CD14-positive monocyte (primary cell): ENCODE measurements around the gene IVD. TPM values are rescaled to one million over a fixed set of nuclear protein-coding genes. Genes with fewer than 3 reads are reported as not detected.

Experiments
- DNase-seq, 3 donors: peaks; one replicate each; pipeline ENCODE4 v3.0.0-alpha.2; 2011 to 2022
- H2AFZ ChIP-seq: 2 replicates; pipeline ENCODE4 v1.6.0; 2012; ENCODE audit warnings: mild to moderate bottlenecking, low read depth, low read length, inconsistent platforms; ENCODE audit not compliant: insufficient read depth, poor library complexity, severe bottlenecking
- H3K27ac ChIP-seq, 2 donors: 1 replicate in 1 of 2; 2 replicates in 1 of 2; pipeline ENCODE4 v1.5.1; 2012 to 2013; ENCODE audit warnings: low read length in 2 of 2, control low read depth in 1 of 2, inconsistent platforms in 1 of 2, low read depth in 1 of 2, mild to moderate bottlenecking in 1 of 2
- H3K27me3 ChIP-seq, 2 donors: one replicate each; pipeline versions ENCODE4 v1.6.0 to v1.6.1; 2011 to 2013; ENCODE audit warnings: low read length in 2 of 2; ENCODE audit not compliant: control insufficient read depth in 2 of 2, insufficient read depth in 2 of 2
- H3K36me3 ChIP-seq, 2 donors: replicated peaks in 1 of 2; 1 replicate in 1 of 2; 2 replicates in 1 of 2; pipeline versions ENCODE4 v1.5.1 to v1.6.1; 2012 to 2013; ENCODE audit warnings: low read length in 2 of 2, control low read depth in 1 of 2, inconsistent platforms in 1 of 2, mild to moderate bottlenecking in 1 of 2; ENCODE audit not compliant: insufficient read depth in 2 of 2, control insufficient read depth in 1 of 2
- H3K4me1 ChIP-seq, 2 donors: 1 replicate in 1 of 2; 2 replicates in 1 of 2; pipeline versions ENCODE4 v1.5.1 to v1.6.1; 2012 to 2013; ENCODE audit warnings: low read length in 2 of 2, control low read depth in 1 of 2, inconsistent platforms in 1 of 2, mild to moderate bottlenecking in 1 of 2, moderate library complexity in 1 of 2; ENCODE audit not compliant: insufficient read depth in 2 of 2, control insufficient read depth in 1 of 2
- H3K4me2 ChIP-seq: replicated peaks from 2 replicates; pipeline ENCODE3; 2012; ENCODE audit warnings: low read length, moderate library complexity, mild to moderate bottlenecking; ENCODE audit not compliant: poor library complexity, severe bottlenecking; ENCODE audit errors: extremely low read depth
- H3K4me3 ChIP-seq, 3 experiments: fragments of 200-600 bp in 1 of 3; sonication (generic) in 1 of 3; replicated peaks in 1 of 3; 1 replicate in 2 of 3; 2 replicates in 1 of 3; pipeline ENCODE4 v1.5.1; 2011 to 2013; ENCODE audit warnings: low read length in 3 of 3, mild to moderate bottlenecking in 3 of 3, control low read depth in 2 of 3, low read depth in 2 of 3, inconsistent platforms in 1 of 3, moderate library complexity in 1 of 3
- H3K79me2 ChIP-seq: 2 replicates; pipeline ENCODE4 v1.6.0; 2012; ENCODE audit warnings: mild to moderate bottlenecking, control low read depth, inconsistent platforms, low read length, moderate library complexity; ENCODE audit not compliant: insufficient read depth
- H3K9ac ChIP-seq: 2 replicates; pipeline ENCODE4 v1.6.0; 2017; ENCODE audit warnings: low read length, mild to moderate bottlenecking; ENCODE audit not compliant: insufficient read depth, poor library complexity, severe bottlenecking
- H3K9me3 ChIP-seq, 2 donors: replicated peaks in 1 of 2; 1 replicate in 1 of 2; 2 replicates in 1 of 2; pipeline versions ENCODE4 v1.5.1 to v1.6.1; 2012 to 2013; ENCODE audit warnings: low read length in 2 of 2, control low read depth in 1 of 2; ENCODE audit not compliant: control insufficient read depth in 1 of 2, insufficient read depth in 1 of 2
- H4K20me1 ChIP-seq: 2 replicates; pipeline ENCODE4 v1.6.0; 2012; ENCODE audit warnings: mild to moderate bottlenecking, low read length, control low read depth, moderate library complexity; ENCODE audit not compliant: insufficient read depth
- H3K27ac Mint-ChIP-seq, 7 donors: one replicate each; pipeline ENCODE4 v1.8.0; 2020; ENCODE audit warnings: mild to moderate bottlenecking in 7 of 7, mixed read lengths in 7 of 7, moderate library complexity in 6 of 7, inconsistent platforms in 2 of 7
- H3K27me3 Mint-ChIP-seq, 3 donors: one replicate each; pipeline ENCODE4 v1.8.0; 2021 to 2022; ENCODE audit warnings: low read depth in 3 of 3, mild to moderate bottlenecking in 3 of 3, mixed read lengths in 3 of 3, moderate library complexity in 3 of 3, inconsistent platforms in 1 of 3
- H3K36me3 Mint-ChIP-seq, 2 donors: one replicate each; pipeline ENCODE4 v1.8.0; 2020; ENCODE audit warnings: mixed read lengths in 2 of 2, inconsistent platforms in 1 of 2, mild to moderate bottlenecking in 1 of 2
- H3K4me1 Mint-ChIP-seq: one replicate; pipeline ENCODE4 v1.8.0; 2020; ENCODE audit warnings: mild to moderate bottlenecking, mixed read lengths
- H3K4me3 Mint-ChIP-seq, 2 donors: one replicate each; pipeline ENCODE4 v1.8.0; 2020; ENCODE audit warnings: mild to moderate bottlenecking in 2 of 2, mixed read lengths in 2 of 2, moderate library complexity in 1 of 2
- H3K9me3 Mint-ChIP-seq, 7 donors: one replicate each; pipeline ENCODE4 v1.8.0; 2020 to 2022; ENCODE audit warnings: mixed read lengths in 7 of 7, mild to moderate bottlenecking in 6 of 7, moderate library complexity in 6 of 7, inconsistent platforms in 2 of 7
- CTCF ChIP-seq: fragments of 200-600 bp; IDR thresholded peaks from one replicate; pipeline ENCODE4 v1.8.0; 2022; ENCODE audit warnings: antibody characterized with exemption, mild to moderate bottlenecking
- WGBS: methylation state at CpG from one replicate; pipeline ENCODE4 v1.1.5; 2013; ENCODE audit warnings: missing lambda C conversion rate; ENCODE audit not compliant: insufficient coverage; 5-methylcytosine and 5-hydroxymethylcytosine counted together
- intact Hi-C, 2 donors: fragments of 100-400 bp; cut with micrococcal nuclease; formaldehyde crosslinking; loops; one replicate each; pipeline versions ENCODE4 v1.15.0 to v1.15.1; 2023
- polyA plus RNA-seq, 3 donors: library from polyadenylated mRNA; depleted of rRNA in 1 of 3; unstranded in 2 of 3; stranded (reverse) in 1 of 3; fragments of 300-500 nt in 2 of 3; fragments of >200 nt in 1 of 3; fragmentation: Illumina TruSeq in 2 of 3; gene quantifications; 1 replicate in 2 of 3; 2 replicates in 1 of 3; pipeline ENCODE4 v1.2.3, GENCODE V29; 2012 to 2021

IVD gene
- polyA plus RNA-seq, 3 donors, result 28.6 to 46.3 (median 31.3) TPM

GRCh38 chr15:40454904-40455391 is 49.4 kb downstream of the IVD start:
- Histone ChIP-seq H3K4me1 (peaks cover 19 to 31% of the 10 kb centered on the region in 2 donors), H3K27ac (peak overlapping the region in 1 of 2 donors; percentile 6), H4K20me1 (peaks cover 87% of the 10 kb centered on the region), H3K36me3 (peaks cover 12 to 13% of the 10 kb centered on the region in 2 donors), H3K4me2 (peak overlapping the region; percentile 15), H3K4me3 (no peak overlapping the region), H3K9ac (no peak overlapping the region), H2AFZ (no peak overlapping the region), H3K27me3 (no peaks in the 10 kb centered on the region), H3K9me3 (no peaks in the 10 kb centered on the region), H3K79me2 (peaks cover 64% of the 10 kb centered on the region)
- no peak for TF ChIP-seq CTCF
- Mint-ChIP-seq H3K27me3 (peaks cover 0 to 3% (median 0%) of the 10 kb centered on the region in 3 donors), H3K27ac (peak overlapping the region in 6 of 7 donors; percentile 6 to 82 (median 60)), H3K4me3 (peak overlapping the region; percentile 48 to 73), H3K9me3 (no peaks in the 10 kb centered on the region), H3K36me3 (peaks cover 8 to 17% of the 10 kb centered on the region in 2 donors), H3K4me1 (peaks cover 52% of the 10 kb centered on the region)
- intact Hi-C loops, result no loop called here
- DNase-seq, result peak in 2 of 3 donors; percentile 17 to 44
- WGBS, result 39% methylated on average over 5 of the region's 9 CpGs

GRCh38 chr15:40456299-40456712 is 50.7 kb downstream of the IVD start:
- Histone ChIP-seq H3K4me3 (no peak overlapping the region), H3K9ac (no peak overlapping the region), H3K27ac (no peak overlapping the region), H3K4me1 (peaks cover 19 to 31% of the 10 kb centered on the region in 2 donors), H3K36me3 (peaks cover 12 to 25% of the 10 kb centered on the region in 2 donors), H2AFZ (no peak overlapping the region), H3K27me3 (no peaks in the 10 kb centered on the region), H3K9me3 (no peaks in the 10 kb centered on the region), H3K79me2 (peaks cover 52% of the 10 kb centered on the region), H3K4me2 (no peak overlapping the region), H4K20me1 (peaks cover 84% of the 10 kb centered on the region)
- DNase-seq, result no peak
- H3K9me3 Mint-ChIP-seq, result no peaks in the 10 kb centered on the region
- over 99% methylated on average over 7 of the region's 7 CpGs for WGBS
- H3K27me3 Mint-ChIP-seq, result peaks cover 0 to 2% (median 0%) of the 10 kb centered on the region in 3 donors
- intact Hi-C loops, result no loop called here
- H3K36me3 Mint-ChIP-seq, result peaks cover 12 to 25% of the 10 kb centered on the region in 2 donors
- H3K4me3 Mint-ChIP-seq, result no peak overlapping the region
- peaks cover 50% of the 10 kb centered on the region for H3K4me1 Mint-ChIP-seq
- TF ChIP-seq CTCF, result no peak
- peak overlapping the region in 1 of 7 donors; percentile 8 for H3K27ac Mint-ChIP-seq
